HG03571 (cell line): Measurements from ENCODE around the gene LAMC2.

Experiments
- ATAC-seq: cut with Tn5 transposase; IDR thresholded peaks from one replicate; pipeline ENCODE4 v1.9.1; 2021; ENCODE audit not compliant: unreplicated experiment

The LAMC2 gene

DNA sequence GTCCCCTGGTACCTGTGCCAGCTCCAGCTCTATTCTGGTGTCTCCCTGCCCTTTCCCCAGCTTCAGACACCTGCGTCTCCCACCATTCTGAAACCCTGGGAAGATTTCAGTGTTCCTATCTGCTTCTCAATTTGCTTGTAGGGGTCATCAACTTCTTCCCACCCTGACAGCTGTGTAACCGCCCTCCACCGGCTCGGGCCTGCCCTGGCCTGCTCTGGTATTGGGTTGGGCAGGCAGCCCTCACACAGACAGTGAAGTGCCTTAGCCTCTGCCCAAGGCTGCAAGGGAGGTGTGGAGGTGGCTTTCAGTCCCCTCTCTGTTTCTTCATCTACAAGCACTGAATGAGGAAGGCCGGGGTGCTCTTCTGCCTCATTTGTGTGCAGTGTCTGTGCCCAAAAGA, 97.2 kb downstream of the LAMC2 start:
- no peak for ATAC-seq

DNA sequence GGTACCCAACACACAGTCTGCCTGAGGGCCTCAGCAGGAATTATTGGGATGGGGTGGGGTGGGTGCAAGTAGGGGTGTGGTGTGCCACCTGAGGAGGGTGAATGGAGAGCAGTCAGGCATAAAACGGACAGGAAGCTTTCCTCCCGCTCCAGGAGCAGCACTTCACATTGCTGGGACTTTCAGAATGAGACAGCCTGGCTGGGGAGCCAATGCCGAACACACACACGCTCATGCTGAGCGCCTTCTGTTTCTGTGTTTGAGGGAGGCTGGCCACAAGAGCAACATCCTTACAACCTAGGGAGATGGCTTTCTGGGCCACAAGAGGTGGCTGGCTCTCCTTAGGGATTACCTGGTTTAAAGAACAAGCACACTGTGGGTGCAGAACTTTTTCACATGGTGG, 98.0 kb downstream of the LAMC2 start:
- no peak for ATAC-seq

DNA sequence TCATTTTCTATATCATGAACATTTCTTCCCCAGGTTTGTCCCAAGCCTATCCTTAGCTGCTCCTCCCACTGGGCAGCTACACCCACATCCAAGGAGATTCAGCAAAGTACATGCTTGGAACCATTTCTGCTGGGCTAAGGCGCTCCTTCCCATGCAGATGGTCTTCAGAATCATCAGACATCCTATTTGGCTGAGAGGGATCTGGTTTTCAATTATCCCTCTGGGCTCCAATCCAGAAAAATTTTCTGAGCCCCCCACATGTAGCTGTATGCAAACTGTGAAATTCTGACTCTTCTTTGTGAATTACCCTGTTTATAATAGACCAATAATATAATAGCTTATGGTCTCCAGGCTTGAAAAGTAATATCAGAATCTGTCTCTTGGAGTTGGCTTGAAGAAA, 99.2 kb downstream of the LAMC2 start:
- ATAC-seq, result no peak

DNA sequence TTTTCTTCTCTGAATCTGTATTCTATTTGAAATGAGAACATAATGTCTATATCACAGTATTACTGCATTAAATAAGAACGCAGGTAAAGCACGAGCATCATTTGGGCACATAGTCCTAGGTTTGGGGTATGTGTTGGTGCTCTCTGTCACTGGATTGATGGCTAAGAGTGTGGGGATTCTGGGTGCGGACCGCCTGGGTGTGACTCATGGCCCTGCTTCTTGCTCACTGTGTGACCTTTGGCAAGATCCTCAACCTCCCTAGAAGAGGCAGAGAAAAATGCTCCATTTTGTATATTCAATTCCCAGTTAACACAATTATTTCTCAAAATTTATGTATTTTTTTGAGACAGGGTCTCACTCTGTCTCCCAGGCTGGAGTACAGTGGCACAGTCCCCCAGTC, 99.7 kb downstream of the LAMC2 start:
- ATAC-seq, result no peak

DNA sequence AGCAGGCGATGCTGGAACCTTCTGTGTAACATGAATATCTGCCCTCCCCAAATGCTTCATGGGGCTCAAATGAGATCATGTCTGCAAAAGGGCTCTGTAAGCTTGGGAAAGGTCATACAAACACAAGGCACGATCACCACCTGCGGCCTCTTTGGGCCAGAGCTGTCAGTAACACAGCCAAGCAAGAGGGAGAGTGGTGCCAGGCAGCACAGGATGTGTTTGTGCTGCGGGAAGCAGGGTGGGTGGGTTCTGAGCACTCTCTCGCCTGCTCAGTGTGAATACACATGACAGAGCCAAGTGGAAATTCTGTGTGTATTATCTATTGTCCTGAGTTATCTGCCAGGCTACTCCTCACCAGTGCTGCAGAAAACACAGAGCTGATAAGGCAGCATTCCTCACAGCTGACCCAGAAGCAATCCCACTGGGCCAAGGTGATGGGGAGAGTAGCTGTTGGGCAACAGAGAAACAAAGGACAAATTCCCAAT, 101.2 kb downstream of the LAMC2 start:
- ATAC-seq, result no peak

DNA sequence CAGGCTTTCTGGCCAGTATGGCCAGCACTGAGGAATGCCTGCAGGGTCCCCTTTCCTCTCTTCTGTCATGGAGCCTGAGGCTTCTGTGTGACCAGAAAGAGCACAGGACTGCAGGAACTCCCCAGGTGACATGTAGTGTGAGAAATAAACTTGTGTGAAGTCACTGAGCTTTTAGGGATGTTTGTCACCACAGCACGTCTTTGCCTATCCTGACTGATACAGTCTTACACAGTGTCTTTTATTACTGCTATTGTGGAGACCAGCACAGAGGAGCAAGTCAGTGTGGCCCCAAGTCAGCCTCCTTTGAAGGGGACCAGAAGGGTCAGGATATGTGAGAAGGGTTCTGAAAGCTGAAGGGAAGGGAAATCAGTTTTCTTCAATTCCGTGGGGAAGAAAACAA, 102.5 kb downstream of the LAMC2 start:
- no peak for ATAC-seq

DNA sequence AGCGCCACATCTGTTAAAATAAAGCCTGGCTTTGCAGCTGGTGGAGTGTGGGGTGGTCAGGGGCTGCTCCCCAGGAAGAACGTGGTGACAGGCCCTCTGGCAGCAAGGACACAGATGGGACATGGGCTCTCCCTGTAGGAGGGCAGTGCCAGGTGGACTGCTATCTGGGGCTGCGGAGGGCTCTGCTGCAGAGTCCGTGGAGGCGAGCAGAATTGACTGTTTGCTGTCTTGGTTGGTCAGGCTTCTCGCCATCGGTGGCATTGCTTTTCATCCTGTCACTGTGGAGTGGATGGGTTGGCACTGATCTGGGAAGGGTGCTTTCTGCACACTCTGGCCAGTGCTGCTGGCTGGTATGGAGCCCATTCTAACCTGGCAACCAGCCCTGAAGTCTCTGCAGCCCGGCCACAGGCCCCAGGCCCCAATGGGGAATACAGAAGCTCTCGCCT, 103.0 kb downstream of the LAMC2 start:
- no peak for ATAC-seq

DNA sequence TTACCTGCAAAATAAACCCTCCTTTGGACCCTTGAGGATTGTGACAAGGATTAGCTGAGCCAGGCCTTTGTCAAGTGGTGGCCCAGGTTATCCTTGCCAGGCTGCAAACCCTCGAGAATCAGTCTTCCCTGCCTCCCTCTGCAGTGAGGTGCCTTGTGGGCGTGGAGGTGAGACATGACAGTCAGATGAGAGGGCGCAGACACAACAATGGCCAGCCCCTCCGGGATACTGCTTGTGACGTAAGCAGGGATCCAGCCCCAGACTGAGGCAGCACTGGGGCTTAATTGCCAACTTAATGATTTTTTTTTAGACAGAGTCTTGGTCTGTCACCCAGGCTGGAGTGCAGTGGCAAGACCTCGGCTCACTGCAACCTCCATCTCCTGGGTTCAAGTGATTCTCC, 104.6 kb downstream of the LAMC2 start:
- no peak for ATAC-seq

DNA sequence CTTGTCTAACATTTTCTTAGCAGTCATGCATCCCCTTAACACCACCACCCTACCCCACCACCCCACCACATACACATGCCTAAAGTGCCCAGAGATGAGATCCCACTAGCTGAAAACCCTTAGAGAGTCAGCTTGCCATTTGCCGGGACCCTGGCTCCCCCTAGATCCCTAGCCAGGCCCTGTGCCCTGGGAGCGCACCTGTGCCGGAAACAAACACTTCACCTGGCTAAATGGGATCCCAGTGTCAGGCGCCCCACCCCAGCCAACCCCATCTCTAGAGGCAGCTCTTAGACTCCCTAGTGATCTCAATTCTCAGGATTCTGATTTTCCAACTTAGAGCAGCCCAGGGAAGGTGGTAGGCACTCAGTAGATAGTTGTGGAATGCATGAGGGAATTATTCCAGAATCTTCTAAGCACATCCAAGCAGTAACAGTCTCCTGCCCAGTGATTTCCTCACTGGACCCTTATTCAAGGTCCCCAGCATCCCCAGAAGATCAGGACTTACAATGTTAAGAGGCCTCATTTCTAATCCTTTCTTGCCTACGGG, 105.2 kb downstream of the LAMC2 start:
- ATAC-seq, result no peak

DNA sequence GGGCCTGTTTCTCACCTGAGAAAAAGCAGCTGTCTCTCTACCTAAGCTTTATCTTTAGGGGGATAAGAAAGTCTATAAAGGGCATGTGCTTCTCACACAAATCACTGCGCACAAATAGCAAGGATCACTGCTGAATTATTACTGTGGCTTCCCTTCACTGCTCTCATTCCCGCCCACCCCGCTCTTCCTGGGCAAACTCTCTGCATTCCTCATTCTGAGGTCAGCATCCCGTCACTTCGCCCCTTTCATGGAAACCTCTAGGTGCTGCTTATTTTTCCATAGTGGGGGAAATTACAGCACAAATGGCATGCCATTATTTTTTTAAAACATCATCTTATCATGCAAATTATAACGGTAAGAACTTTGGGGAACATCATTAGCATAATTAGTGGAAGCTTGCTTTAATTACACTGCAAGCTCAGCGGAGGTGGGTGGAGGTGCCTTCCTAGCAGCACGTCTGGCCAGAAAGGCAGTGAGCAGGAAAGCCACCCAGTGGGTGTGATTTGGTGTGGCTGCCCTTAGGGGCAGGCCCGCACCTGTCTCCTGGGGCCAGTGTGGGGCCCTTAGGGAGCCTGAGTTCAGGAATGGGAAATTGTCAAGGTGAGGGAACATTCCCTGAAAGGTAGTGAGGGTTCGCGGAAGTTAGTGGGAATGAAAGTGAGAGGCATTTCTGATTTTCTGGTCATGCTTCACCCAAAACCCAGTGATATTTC, 105.9 kb downstream of the LAMC2 start:
- no peak for ATAC-seq

DNA sequence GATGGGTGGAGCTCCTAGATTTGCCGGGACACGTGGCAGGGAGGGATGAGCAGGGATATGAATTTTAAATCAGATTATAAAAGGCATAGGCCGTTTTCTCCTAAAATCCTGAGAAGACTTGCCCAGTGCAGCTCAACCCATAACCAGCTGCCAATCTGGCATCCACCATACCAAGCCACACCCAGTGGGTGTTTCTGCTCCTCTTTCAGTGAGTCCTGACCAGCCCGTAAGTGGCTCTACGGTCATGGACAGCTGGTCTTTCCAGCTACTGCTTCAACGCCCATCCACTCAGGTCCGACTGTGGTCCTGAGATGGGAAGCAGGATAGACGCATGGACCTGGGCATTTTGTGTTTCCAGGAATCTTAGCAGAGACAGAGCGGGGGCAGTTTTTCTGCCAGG, 107.2 kb downstream of the LAMC2 start:
- no peak for ATAC-seq

DNA sequence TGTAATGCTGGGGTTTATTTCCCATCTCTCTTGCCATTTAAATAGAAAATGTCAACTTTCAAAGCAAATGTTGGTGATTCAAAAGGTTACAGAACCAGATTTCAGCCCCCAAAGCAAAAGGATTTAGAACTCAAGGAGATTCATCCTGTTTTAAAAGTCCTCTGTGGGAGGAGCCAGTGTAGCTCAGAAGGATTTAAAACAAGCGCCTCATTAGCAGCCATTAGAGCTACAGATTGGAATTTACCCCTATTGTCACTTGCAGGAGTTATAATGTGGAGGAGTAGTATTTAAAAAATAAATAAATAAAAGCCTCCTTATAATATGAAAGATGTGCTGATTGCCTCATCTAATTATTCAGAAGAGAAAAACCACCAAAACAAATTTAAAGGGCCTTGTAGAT, 107.8 kb downstream of the LAMC2 start:
- no peak for ATAC-seq
